Glutamatergic neuron (in vitro differentiated cells): ENCODE results near the gene PNMA6A. TPM values are rescaled to one million over a fixed set of nuclear protein-coding genes. Genes with fewer than 3 reads are reported as not detected.
"Not testable (repeated sequence)": the region's sequence is repeated elsewhere in the genome, so short reads cannot be mapped to it uniquely, and the experiment has no call there.

ENCODE experiments used
- DNase-seq: peaks from one replicate; pipeline ENCODE4 v3.0.0; 2022
- H3K27ac Mint-ChIP-seq: one replicate; pipeline ENCODE4 v1.8.0; 2020; ENCODE audit warnings: mild to moderate bottlenecking, mixed read lengths, inconsistent platforms; ENCODE audit not compliant: unreplicated experiment
- H3K27me3 Mint-ChIP-seq: one replicate; pipeline ENCODE4 v1.8.0; 2020; ENCODE audit warnings: mild to moderate bottlenecking, moderate library complexity, mixed read lengths, inconsistent platforms; ENCODE audit not compliant: unreplicated experiment
- H3K36me3 Mint-ChIP-seq: one replicate; pipeline ENCODE4 v1.8.0; 2020; ENCODE audit warnings: mild to moderate bottlenecking, mixed read lengths, inconsistent platforms; ENCODE audit not compliant: unreplicated experiment
- H3K4me1 Mint-ChIP-seq: one replicate; pipeline ENCODE4 v1.8.0; 2020; ENCODE audit warnings: mild to moderate bottlenecking, low read depth, mixed read lengths, inconsistent platforms; ENCODE audit not compliant: unreplicated experiment
- H3K4me3 Mint-ChIP-seq: one replicate; pipeline ENCODE4 v1.8.0; 2020; ENCODE audit warnings: mild to moderate bottlenecking, mixed read lengths, inconsistent platforms; ENCODE audit not compliant: unreplicated experiment
- H3K9me3 Mint-ChIP-seq: one replicate; pipeline ENCODE4 v1.8.0; 2020; ENCODE audit warnings: mild to moderate bottlenecking, moderate library complexity, mixed read lengths, inconsistent platforms; ENCODE audit not compliant: unreplicated experiment
- total RNA-seq: library from RNA; stranded (reverse); fragmentation: NEBNext Ultra II Directional; extraction: Animal tissue kit (Norgen Biotek cat#: 25700); gene quantifications from one replicate; pipeline ENCODE4 v1.2.1, GENCODE V29; 2021; ENCODE audit not compliant: unreplicated experiment
- TF ChIP-seq, protein P1 (sequence below): fragments of 200-600 bp; sonication (generic); IDR thresholded peaks from one replicate; pipeline ENCODE4 v1.5.0; 2021; ENCODE audit not compliant: partially characterized antibody, unreplicated experiment

The PNMA6A gene
- total RNA-seq, 1 donor from 2014 or later: 14.0 TPM

DNA sequence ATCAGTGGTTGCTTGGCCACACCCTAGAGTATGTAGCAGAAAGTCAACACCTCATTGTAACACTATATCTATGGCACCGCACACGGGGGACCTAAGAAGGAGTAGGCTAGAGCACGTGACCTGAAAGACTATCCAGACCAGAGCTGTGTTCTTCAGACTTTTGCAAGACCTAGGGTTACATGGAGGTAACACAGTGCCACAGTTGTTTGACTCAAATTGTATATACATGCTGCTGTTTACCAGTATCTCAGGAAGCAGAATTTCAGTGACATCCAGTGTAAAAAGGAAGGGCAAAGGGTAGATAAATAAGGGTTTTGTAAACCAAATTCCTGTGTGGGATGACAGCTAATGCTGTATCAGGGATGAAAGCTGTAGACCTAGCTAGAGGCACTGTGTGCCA is 30.2 kb downstream of the PNMA6A start:
- H3K27ac Mint-ChIP-seq: no peak overlapping the region
- no peaks in the 10 kb centered on the region for H3K4me1 Mint-ChIP-seq
- TF ChIP-seq, protein P1, sequence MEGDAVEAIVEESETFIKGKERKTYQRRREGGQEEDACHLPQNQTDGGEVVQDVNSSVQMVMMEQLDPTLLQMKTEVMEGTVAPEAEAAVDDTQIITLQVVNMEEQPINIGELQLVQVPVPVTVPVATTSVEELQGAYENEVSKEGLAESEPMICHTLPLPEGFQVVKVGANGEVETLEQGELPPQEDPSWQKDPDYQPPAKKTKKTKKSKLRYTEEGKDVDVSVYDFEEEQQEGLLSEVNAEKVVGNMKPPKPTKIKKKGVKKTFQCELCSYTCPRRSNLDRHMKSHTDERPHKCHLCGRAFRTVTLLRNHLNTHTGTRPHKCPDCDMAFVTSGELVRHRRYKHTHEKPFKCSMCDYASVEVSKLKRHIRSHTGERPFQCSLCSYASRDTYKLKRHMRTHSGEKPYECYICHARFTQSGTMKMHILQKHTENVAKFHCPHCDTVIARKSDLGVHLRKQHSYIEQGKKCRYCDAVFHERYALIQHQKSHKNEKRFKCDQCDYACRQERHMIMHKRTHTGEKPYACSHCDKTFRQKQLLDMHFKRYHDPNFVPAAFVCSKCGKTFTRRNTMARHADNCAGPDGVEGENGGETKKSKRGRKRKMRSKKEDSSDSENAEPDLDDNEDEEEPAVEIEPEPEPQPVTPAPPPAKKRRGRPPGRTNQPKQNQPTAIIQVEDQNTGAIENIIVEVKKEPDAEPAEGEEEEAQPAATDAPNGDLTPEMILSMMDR: no peak
- H3K27me3 Mint-ChIP-seq: no peaks in the 10 kb centered on the region
- H3K36me3 Mint-ChIP-seq: no peaks in the 10 kb centered on the region
- H3K9me3 Mint-ChIP-seq: peaks cover 6% of the 10 kb centered on the region
- no peak for DNase-seq
- H3K4me3 Mint-ChIP-seq: no peak overlapping the region

DNA sequence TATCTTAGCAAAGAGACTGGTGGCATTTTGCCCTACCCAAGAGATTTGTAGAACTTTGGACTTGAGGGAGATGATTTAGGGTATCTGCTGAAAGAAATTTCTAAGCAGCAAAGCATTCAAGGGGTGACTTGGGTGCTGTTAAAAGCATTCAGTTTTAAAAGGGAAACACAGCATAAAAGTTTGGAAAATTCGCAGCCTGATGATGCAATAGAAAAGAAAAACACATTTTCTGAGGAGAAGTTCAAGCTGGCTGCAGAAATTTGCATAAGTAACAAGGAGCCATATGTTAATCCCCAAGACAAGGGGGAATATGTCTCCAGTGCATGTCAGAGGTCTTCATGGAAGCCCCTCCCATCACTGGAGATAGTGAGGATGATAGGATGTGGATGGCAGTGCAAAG is 32.7 kb downstream of the PNMA6A start:
- DNase-seq, H3K27me3 Mint-ChIP-seq, H3K4me3 Mint-ChIP-seq, H3K9me3 Mint-ChIP-seq, H3K27ac Mint-ChIP-seq, H3K4me1 Mint-ChIP-seq, H3K36me3 Mint-ChIP-seq: not testable (repeated sequence)

DNA sequence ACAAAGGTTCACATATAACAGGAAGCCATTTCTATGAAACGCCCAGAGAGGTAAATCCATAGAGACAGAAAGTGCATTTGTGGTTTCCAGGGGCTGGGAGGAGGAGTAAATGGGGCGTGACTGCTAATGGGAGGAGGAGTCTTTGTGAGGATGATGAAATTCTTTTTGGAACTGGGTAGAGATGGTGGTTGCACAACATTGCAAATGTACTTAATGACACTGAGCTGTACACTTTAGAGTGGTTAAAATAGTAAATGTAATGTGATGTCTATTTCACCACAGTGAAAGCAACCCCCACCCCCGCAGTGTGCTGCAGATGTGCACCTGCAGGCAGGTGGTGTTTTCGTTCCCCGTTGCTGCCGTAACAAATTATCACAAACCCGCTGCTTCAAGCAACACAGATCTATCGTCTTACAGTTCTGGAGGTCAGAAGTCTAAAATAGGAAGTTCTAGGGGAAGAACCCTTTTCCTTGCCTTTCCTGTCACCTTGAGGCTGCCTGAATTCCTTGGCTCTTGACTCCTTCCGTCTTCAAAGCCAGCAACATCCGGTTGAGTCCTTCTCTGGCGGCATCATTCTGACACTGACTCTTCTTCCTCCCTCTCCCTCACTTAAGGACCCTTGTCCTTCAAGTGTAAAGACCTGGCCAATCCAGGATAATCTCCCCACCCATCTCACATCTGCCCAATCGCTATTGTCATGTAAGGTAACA is 34.0 kb downstream of the PNMA6A start:
- DNase-seq, H3K27me3 Mint-ChIP-seq, H3K4me1 Mint-ChIP-seq, H3K36me3 Mint-ChIP-seq, H3K9me3 Mint-ChIP-seq, H3K27ac Mint-ChIP-seq, H3K4me3 Mint-ChIP-seq: not testable (repeated sequence)

DNA sequence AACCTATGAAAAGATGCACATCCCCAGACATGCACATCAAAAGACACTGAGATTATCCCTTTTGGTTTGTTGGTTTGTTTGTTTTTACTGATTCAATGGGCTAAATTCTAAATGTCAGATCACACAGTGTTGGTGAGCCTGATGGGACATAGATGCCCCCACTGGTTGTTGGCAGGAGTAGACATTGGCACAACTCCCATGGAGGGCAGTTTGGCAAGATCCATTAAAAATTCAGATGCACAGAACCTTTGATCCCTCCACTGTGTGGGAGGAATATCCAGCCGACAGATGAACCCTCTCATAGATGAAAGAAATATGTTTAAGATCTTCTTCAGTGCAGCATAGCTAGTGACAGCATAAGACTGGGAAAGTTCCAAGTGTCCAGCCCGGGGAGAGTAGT is 38.5 kb downstream of the PNMA6A start:
- not testable (repeated sequence) for H3K9me3 Mint-ChIP-seq, H3K27ac Mint-ChIP-seq, DNase-seq, H3K36me3 Mint-ChIP-seq, H3K4me3 Mint-ChIP-seq, H3K4me1 Mint-ChIP-seq, H3K27me3 Mint-ChIP-seq

DNA sequence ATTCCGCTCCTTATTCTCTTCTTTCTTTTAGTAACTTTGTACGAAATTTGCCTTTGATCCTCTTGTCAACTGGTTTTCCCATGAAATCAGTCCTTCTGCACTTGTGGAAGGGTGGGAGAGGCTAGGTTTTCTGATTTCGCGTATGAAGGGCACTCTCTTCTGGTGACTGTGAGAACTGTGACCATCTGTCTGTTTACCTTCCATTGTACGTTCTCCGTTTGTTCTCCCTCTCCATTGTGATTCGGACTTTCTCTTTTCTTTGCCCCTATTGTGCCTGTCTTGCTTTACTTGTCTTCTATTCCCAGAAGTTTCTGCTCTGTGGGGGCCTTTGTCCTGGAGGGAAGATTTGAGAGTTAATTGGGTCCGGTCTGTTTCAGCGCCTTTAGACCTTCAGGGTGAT is 41.6 kb downstream of the PNMA6A start:
- H3K9me3 Mint-ChIP-seq, H3K27me3 Mint-ChIP-seq, H3K36me3 Mint-ChIP-seq, H3K4me3 Mint-ChIP-seq, DNase-seq, H3K27ac Mint-ChIP-seq, H3K4me1 Mint-ChIP-seq: not testable (repeated sequence)

DNA sequence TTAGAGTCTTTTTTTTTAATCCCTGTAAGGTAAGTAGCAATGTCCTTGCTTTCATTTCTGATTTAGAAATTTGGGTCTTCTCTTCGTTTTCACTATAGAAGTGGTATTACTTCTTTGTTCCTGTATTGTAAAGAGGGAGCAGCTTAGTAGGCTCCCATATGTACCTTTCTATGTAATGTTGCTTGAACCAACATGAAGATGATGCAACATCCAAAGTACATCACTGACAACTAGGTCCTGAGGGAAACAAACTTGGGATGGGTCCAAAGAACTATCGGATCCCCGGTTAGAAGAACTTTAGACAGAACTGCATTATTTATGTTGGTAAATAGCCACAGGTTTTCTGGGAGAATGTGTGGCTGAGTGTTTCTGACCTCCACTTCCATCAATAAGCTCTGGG is 45.5 kb downstream of the PNMA6A start:
- H3K4me1 Mint-ChIP-seq, H3K27me3 Mint-ChIP-seq, H3K36me3 Mint-ChIP-seq, H3K4me3 Mint-ChIP-seq, H3K9me3 Mint-ChIP-seq, DNase-seq, H3K27ac Mint-ChIP-seq: not testable (repeated sequence)

DNA sequence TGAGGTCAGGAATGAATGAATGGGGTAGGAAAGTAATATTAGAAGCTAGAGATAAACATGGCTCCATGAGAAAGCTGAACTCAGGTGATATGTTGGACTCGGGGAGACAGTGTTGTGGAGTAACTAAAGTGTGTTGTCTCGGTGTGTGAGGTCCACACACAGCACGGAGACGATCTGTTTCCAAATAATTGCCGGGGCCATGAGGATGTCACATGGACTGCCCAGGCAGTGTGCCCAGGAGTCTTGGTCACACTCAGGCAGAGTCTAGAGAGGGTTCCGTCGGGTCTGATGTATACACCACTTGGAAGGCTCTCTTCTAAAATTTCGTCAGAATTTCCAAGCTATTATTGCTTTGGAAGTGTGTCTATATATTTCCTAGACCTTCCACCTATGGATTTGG is 48.0 kb downstream of the PNMA6A start:
- not testable (repeated sequence) for H3K4me1 Mint-ChIP-seq, DNase-seq, H3K27me3 Mint-ChIP-seq, H3K36me3 Mint-ChIP-seq, H3K27ac Mint-ChIP-seq, H3K4me3 Mint-ChIP-seq, H3K9me3 Mint-ChIP-seq

DNA sequence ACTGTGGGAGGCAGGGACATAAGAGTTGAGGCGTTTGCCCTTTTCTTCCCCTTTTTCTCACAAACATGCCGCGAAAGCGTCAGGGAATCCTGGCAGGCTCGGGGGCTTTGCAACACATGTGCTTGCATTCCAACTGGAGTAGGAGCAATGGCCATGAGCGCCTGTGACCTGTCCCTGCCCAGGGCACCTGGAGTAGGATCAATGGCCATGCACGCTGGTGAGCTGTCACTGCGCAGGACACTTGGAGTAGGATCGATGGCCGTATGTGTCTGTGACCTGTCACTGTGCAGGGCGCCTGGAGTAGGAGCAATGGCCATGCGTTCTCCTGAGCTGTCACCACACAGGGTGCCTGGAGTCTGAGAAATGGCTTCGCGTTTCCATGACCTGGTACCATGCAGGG is 51.2 kb downstream of the PNMA6A start:
- not testable (repeated sequence) for H3K27me3 Mint-ChIP-seq, DNase-seq, H3K36me3 Mint-ChIP-seq, H3K4me3 Mint-ChIP-seq, H3K9me3 Mint-ChIP-seq, H3K27ac Mint-ChIP-seq, H3K4me1 Mint-ChIP-seq

Other genes with a start within 250 kb of the PNMA6A start
- 23.6 TPM for gene CETN2, start 241.7 kb upstream of the PNMA6A start, total RNA-seq
- gene NSDHL, start 241.4 kb upstream of the PNMA6A start, total RNA-seq: 36.1 TPM
- 1.1 TPM for gene ZNF185, start 174.4 kb upstream of the PNMA6A start, total RNA-seq
- gene PNMA5, start 78.3 kb upstream of the PNMA6A start, total RNA-seq: not detected
- gene PNMA3, start 16.0 kb upstream of the PNMA6A start, total RNA-seq: 7.8 TPM
- not detected for gene MAGEA1, start 106.8 kb downstream of the PNMA6A start, total RNA-seq
- gene PNMA6F, start 249.3 kb downstream of the PNMA6A start, total RNA-seq: not detected